ENCODE measurements around the gene CCDC136.

Gene CCDC136

DNA sequence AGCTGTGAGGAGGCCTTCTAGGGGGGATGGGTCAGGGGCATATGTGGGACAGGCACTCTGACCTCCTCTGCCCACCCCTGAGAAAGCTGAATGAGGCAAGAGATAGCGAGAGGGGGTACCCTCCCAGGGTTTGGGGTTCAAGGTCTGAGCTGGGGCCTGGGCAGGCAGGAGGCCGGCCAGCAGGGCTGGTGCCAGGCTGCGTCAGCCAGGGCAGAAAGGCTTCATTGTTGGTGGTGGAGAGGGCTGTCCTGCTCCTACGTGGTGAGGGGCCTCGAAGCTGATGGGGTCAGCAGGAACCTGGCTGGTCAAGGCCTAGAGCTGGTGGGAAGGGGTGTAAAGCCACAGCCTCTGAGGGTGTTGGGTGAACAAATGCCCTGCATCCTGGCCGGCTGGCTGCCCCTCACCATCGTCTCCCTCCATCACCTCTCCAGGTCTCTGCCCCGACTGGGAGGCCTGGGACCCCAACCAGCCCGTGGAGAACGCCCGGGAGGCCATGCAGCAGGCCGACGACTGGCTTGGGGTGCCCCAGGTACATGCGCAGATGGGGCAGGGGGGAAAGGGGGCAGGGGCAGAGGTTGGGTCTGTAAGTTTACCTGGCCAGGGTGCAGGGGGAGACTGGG, 45.1 kb downstream of the CCDC136 start:
- TF ChIP-seq, protein P1, sequence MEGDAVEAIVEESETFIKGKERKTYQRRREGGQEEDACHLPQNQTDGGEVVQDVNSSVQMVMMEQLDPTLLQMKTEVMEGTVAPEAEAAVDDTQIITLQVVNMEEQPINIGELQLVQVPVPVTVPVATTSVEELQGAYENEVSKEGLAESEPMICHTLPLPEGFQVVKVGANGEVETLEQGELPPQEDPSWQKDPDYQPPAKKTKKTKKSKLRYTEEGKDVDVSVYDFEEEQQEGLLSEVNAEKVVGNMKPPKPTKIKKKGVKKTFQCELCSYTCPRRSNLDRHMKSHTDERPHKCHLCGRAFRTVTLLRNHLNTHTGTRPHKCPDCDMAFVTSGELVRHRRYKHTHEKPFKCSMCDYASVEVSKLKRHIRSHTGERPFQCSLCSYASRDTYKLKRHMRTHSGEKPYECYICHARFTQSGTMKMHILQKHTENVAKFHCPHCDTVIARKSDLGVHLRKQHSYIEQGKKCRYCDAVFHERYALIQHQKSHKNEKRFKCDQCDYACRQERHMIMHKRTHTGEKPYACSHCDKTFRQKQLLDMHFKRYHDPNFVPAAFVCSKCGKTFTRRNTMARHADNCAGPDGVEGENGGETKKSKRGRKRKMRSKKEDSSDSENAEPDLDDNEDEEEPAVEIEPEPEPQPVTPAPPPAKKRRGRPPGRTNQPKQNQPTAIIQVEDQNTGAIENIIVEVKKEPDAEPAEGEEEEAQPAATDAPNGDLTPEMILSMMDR (IDR thresholded peaks at IDR 0.05; ENCODE audit: insufficient read depth, missing control alignments): no peak
- FAIRE-seq (no peak), DNase-seq (ENCODE audit: insufficient read length, low spot score) (no peak)

DNA sequence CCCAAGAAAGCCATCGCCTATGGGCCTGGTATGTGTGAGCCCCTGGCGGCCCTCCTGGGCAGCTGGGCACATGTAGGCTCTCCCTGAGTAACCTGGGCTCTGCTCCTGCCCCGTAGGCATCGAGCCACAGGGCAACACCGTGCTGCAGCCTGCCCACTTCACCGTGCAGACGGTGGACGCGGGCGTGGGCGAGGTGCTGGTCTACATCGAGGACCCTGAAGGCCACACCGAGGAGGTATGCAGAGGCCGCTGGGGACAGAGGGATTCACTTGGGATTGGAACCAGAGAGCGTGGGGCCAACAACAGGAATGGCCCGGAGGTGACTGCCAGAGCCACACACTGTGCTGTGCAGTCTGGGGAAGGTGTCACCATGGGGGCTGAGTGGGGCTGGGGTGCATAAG, 45.8 kb downstream of the CCDC136 start:
- DNase-seq (ENCODE audit: insufficient read length, low spot score) (no peak), FAIRE-seq (no peak)
- TF ChIP-seq, protein P1 (IDR thresholded peaks at IDR 0.05; ENCODE audit: insufficient read depth, missing control alignments): no peak

GRCh38 chr7:128838109-128838779, 46.5 kb downstream of the CCDC136 start:
- FAIRE-seq (no peak), DNase-seq (ENCODE audit: insufficient read length, low spot score) (no peak)
- TF ChIP-seq, protein P1 (IDR thresholded peaks at IDR 0.05; ENCODE audit: insufficient read depth, missing control alignments): no peak

- DNase-seq (ENCODE audit: insufficient read length, low spot score) (no peak), FAIRE-seq (no peak)
- TF ChIP-seq, protein P1 (IDR thresholded peaks at IDR 0.05; ENCODE audit: insufficient read depth, missing control alignments): no peak
Observed at GRCh38 chr7:128838981-128839731, 47.4 kb downstream of the CCDC136 start.

DNA sequence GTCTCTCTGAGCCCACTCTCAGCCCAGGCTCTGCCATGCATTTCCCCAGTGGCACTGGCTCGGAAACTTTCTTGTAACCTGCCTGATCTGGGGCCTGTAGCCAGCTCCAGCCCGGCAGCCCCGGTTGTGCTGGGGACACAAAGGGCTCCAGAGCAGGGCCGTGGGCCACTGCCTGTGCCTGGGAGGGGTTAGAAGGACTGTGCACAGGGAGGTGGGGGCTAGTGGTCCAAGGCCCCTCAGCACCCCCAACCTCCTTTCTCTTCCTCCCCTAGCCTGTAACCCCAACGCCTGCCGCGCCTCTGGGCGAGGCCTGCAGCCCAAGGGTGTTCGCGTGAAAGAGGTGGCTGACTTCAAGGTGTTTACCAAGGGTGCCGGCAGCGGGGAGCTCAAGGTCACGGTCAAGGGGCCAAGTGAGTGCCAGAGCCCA, 48.0 kb downstream of the CCDC136 start:
- FAIRE-seq (no peak), DNase-seq (ENCODE audit: insufficient read length, low spot score) (no peak)
- TF ChIP-seq, protein P1 (IDR thresholded peaks at IDR 0.05; ENCODE audit: insufficient read depth, missing control alignments): no peak

DNA sequence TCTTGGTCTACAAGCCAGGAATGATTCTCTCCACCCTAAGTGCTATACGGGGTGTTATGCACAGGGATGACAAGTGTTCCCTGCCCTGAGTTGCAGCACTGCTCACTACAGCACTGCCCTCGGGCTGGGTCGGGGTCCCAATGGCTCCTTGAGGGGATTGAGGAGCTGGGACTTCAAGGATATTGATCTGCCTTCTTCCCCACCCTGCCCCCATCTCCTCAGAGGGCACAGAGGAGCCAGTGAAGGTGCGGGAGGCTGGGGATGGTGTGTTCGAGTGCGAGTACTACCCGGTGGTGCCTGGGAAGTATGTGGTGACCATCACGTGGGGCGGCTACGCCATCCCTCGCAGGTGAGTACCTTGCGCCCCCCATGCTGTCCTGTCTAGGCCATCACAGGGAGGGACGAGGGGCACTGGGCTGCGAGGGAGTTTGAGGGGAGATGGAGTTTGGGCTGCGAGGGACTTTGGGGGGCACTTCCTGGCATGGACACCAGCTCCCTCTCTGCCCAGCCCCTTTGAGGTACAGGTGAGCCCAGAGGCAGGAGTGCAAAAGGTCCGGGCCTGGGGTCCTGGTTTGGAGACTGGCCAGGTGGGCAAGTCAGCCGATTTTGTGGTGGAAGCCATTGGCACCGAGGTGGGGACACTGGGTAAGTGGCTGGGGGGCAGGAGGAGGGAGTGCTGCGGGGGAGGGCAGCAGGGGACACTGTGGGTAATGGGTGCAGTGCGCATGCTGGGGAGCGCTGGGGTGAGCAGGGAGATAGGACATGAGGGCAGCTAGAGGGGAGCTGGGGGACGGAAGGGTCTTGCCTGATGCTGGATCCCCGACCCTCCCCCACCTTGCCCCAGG, 48.8 kb downstream of the CCDC136 start:
- TF ChIP-seq, protein P1 (IDR thresholded peaks at IDR 0.05; ENCODE audit: insufficient read depth, missing control alignments): no peak
- FAIRE-seq: no peak

More for the DNA sequence above, 48.8 kb downstream of the CCDC136 start:
- DNase-seq (ENCODE audit: insufficient read length, low spot score): no peak

Measured in D721Med (cell line).